Measurements from ENCODE around the gene OPCML. TPM values are rescaled to one million over a fixed set of nuclear protein-coding genes. Genes with fewer than 3 reads are reported as not detected.

Gene OPCML
- total RNA-seq, 1 donor from 2014 or later: 4.1 TPM

DNA sequence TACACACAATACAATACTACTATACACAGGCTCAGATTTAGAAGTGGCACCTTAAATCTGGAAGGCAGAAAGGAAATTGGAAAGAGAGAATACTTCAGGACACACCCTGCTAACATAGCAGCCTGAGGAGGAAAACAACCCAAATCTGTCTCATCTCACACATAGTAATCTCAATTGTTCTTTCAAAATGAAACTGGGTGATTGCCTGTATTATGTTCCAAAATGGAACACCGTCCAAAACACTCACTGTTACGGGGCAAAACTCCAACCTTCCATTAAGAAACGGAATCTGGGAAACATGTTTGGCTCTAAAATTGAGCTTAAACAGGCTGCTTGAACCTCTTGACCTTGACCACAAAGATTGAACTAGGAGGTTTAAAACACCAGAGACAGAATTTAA, 572.6 kb downstream of the OPCML start:
- Mint-ChIP-seq H3K4me1 (ENCODE audit: unreplicated experiment) (peaks cover 30% of the 10 kb centered on the region), H3K27me3 (ENCODE audit: unreplicated experiment) (no peaks in the 10 kb centered on the region), H3K4me3 (ENCODE audit: unreplicated experiment) (no peak overlapping the region), H3K9me3 (ENCODE audit: unreplicated experiment) (no peaks in the 10 kb centered on the region), H3K27ac (ENCODE audit: unreplicated experiment) (no peak overlapping the region), H3K36me3 (ENCODE audit: low read depth, unreplicated experiment) (no peaks in the 10 kb centered on the region)
- no peak for DNase-seq (ENCODE audit: low spot score)
- no peak for TF ChIP-seq CTCF (IDR thresholded peaks at IDR 0.05; ENCODE audit: unreplicated experiment)

- no peak for DNase-seq (ENCODE audit: low spot score)
- no peak overlapping the region for H3K4me3 Mint-ChIP-seq (ENCODE audit: unreplicated experiment)
- no peaks in the 10 kb centered on the region for H3K27me3 Mint-ChIP-seq (ENCODE audit: unreplicated experiment)
- H3K27ac Mint-ChIP-seq (ENCODE audit: unreplicated experiment): no peak overlapping the region
- no peaks in the 10 kb centered on the region for H3K36me3 Mint-ChIP-seq (ENCODE audit: low read depth, unreplicated experiment)
- H3K9me3 Mint-ChIP-seq (ENCODE audit: unreplicated experiment): no peaks in the 10 kb centered on the region
- no peak for TF ChIP-seq CTCF (IDR thresholded peaks at IDR 0.05; ENCODE audit: unreplicated experiment)
- peaks cover 21% of the 10 kb centered on the region for H3K4me1 Mint-ChIP-seq (ENCODE audit: unreplicated experiment)
Measured at GRCh38 chr11:132957881-132958280, 574.4 kb downstream of the OPCML start.

GRCh38 chr11:132948252-132948651, 584.0 kb downstream of the OPCML start:
- TF ChIP-seq CTCF (IDR thresholded peaks at IDR 0.05; ENCODE audit: unreplicated experiment): no peak
- Mint-ChIP-seq H3K36me3 (ENCODE audit: low read depth, unreplicated experiment) (no peaks in the 10 kb centered on the region), H3K9me3 (ENCODE audit: unreplicated experiment) (no peaks in the 10 kb centered on the region), H3K27me3 (ENCODE audit: unreplicated experiment) (peaks cover 2% of the 10 kb centered on the region), H3K4me3 (ENCODE audit: unreplicated experiment) (no peak overlapping the region), H3K4me1 (ENCODE audit: unreplicated experiment) (peaks cover 13% of the 10 kb centered on the region), H3K27ac (ENCODE audit: unreplicated experiment) (no peak overlapping the region)
- no peak for DNase-seq (ENCODE audit: low spot score)

DNA sequence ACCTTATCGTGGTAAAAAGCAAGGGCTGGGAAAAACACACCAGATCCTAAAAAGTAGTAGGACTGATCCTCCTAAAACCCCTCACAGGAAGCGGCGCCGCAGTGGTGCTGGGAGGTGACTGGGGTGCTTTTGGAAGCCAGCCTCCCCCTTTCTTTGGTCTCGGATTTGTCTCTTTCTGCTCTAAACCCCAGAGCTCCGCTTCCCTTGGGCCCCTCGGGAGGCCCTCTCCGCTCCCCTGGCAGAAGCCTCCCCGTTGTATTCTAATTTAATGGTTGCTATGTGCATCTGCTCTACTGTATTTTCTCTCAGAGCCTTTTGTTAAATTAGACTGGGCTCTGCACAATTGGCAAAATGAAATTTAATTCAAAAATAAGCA, 587.7 kb downstream of the OPCML start:
- Mint-ChIP-seq H3K36me3 (ENCODE audit: low read depth, unreplicated experiment) (no peaks in the 10 kb centered on the region), H3K27me3 (ENCODE audit: unreplicated experiment) (peaks cover 7% of the 10 kb centered on the region), H3K4me3 (ENCODE audit: unreplicated experiment) (peak overlapping the region; percentile 91), H3K27ac (ENCODE audit: unreplicated experiment) (no peak overlapping the region), H3K9me3 (ENCODE audit: unreplicated experiment) (no peaks in the 10 kb centered on the region), H3K4me1 (ENCODE audit: unreplicated experiment) (peaks cover 24% of the 10 kb centered on the region)
- no peak for DNase-seq (ENCODE audit: low spot score)
- TF ChIP-seq CTCF (IDR thresholded peaks at IDR 0.05; ENCODE audit: unreplicated experiment): no peak

- Mint-ChIP-seq H3K36me3 (ENCODE audit: low read depth, unreplicated experiment) (no peaks in the 10 kb centered on the region), H3K27ac (ENCODE audit: unreplicated experiment) (no peak overlapping the region), H3K27me3 (ENCODE audit: unreplicated experiment) (peaks cover 7% of the 10 kb centered on the region), H3K9me3 (ENCODE audit: unreplicated experiment) (no peaks in the 10 kb centered on the region), H3K4me1 (ENCODE audit: unreplicated experiment) (peaks cover 24% of the 10 kb centered on the region), H3K4me3 (ENCODE audit: unreplicated experiment) (peak overlapping the region; percentile 92)
- peak; percentile 35 for DNase-seq (ENCODE audit: low spot score)
- TF ChIP-seq CTCF (IDR thresholded peaks at IDR 0.05; ENCODE audit: unreplicated experiment): no peak
Measured at GRCh38 chr11:132943706-132944568, 588.4 kb downstream of the OPCML start.
